ENCODE measurements around the gene LHFPL6.

DNA sequence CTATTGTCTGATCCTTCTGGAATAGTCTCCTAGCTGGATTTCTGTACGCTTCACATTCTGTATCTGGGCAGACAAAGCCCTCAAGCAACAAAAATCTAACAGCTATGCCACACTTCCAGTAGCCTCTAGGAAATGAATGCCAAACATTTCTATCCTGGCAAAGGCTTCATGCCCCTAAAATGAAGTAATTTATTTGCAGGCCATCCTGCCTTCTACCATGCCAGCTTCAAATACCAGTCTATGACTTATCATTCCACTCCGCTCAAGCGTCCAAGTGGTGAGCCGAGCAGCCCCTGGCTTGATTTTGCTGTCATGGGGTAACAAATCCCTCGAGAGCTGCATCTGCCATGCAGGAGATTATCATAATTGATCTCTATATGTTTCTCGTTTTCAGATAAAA lies 86.9 kb downstream of the LHFPL6 start:
- TF ChIP-seq EZH2 (IDR thresholded peaks at IDR 0.05; ENCODE audit: insufficient read depth, poor library complexity, severe bottlenecking) = no peak
- TF ChIP-seq EZH2phosphoT487 (IDR thresholded peaks at IDR 0.05; ENCODE audit: insufficient read depth, low read depth) = no peak

Measured in GM23248 (cell line).